Measurements from ENCODE around the gene ATP6V1F.
A peak's percentile ranks its signal among the peaks of the same experiment; 100 is the strongest.

The ATP6V1F gene

GRCh38 chr7:128886391-128887168, 23.9 kb downstream of the ATP6V1F start:
- H3K27me3 ChIP-seq (ENCODE audit: control insufficient read depth, insufficient read depth, low read length) = no peaks in the 10 kb centered on the region
- no peak for DNase-seq (ENCODE audit: low read depth, low spot score)
- no peak overlapping the region for H3K4me3 ChIP-seq (ENCODE audit: low read length)
- no peaks in the 10 kb centered on the region for H3K9me3 ChIP-seq (ENCODE audit: control insufficient read depth, insufficient read depth, low read length)
- H3K4me1 ChIP-seq (ENCODE audit: control insufficient read depth, insufficient read depth, low read length) = peaks cover 8% of the 10 kb centered on the region
- no peak overlapping the region for H3K27ac ChIP-seq (ENCODE audit: low read length)
- H3K36me3 ChIP-seq (ENCODE audit: control insufficient read depth, insufficient read depth, low read length) = no peaks in the 10 kb centered on the region
- WGBS (ENCODE audit: insufficient coverage, insufficient read length) = no CpG with 5 or more reads among the region's 14 CpGs

GRCh38 chr7:128887169-128888038, 24.7 kb downstream of the ATP6V1F start:
- H3K27ac ChIP-seq (ENCODE audit: low read length) = no peak overlapping the region
- WGBS (ENCODE audit: insufficient coverage, insufficient read length) = 100% methylated on average over 1 of the region's 7 CpGs
- no peaks in the 10 kb centered on the region for H3K27me3 ChIP-seq (ENCODE audit: control insufficient read depth, insufficient read depth, low read length)
- no peak overlapping the region for H3K4me3 ChIP-seq (ENCODE audit: low read length)
- H3K9me3 ChIP-seq (ENCODE audit: control insufficient read depth, insufficient read depth, low read length) = no peaks in the 10 kb centered on the region
- H3K4me1 ChIP-seq (ENCODE audit: control insufficient read depth, insufficient read depth, low read length) = peaks cover 10% of the 10 kb centered on the region
- H3K36me3 ChIP-seq (ENCODE audit: control insufficient read depth, insufficient read depth, low read length) = no peaks in the 10 kb centered on the region
- DNase-seq (ENCODE audit: low read depth, low spot score) = no peak

- no CpG with 5 or more reads among the region's 7 CpGs for WGBS (ENCODE audit: insufficient coverage, insufficient read length)
- H3K4me1 ChIP-seq (ENCODE audit: control insufficient read depth, insufficient read depth, low read length) = peaks cover 10% of the 10 kb centered on the region
- no peak overlapping the region for H3K4me3 ChIP-seq (ENCODE audit: low read length)
- no peaks in the 10 kb centered on the region for H3K27me3 ChIP-seq (ENCODE audit: control insufficient read depth, insufficient read depth, low read length)
- no peaks in the 10 kb centered on the region for H3K36me3 ChIP-seq (ENCODE audit: control insufficient read depth, insufficient read depth, low read length)
- H3K9me3 ChIP-seq (ENCODE audit: control insufficient read depth, insufficient read depth, low read length) = no peaks in the 10 kb centered on the region
- no peak overlapping the region for H3K27ac ChIP-seq (ENCODE audit: low read length)
- no peak for DNase-seq (ENCODE audit: low read depth, low spot score)
These were observed 25.5 kb downstream of the ATP6V1F start for GRCh38 chr7:128888039-128888755.

- Histone ChIP-seq H3K9me3 (ENCODE audit: control insufficient read depth, insufficient read depth, low read length) (no peaks in the 10 kb centered on the region), H3K4me3 (ENCODE audit: low read length) (no peak overlapping the region), H3K27me3 (ENCODE audit: control insufficient read depth, insufficient read depth, low read length) (no peaks in the 10 kb centered on the region), H3K36me3 (ENCODE audit: control insufficient read depth, insufficient read depth, low read length) (no peaks in the 10 kb centered on the region), H3K27ac (ENCODE audit: low read length) (no peak overlapping the region), H3K4me1 (ENCODE audit: control insufficient read depth, insufficient read depth, low read length) (peaks cover 10% of the 10 kb centered on the region)
- WGBS (ENCODE audit: insufficient coverage, insufficient read length) = no CpG with 5 or more reads among the region's 11 CpGs
- no peak for DNase-seq (ENCODE audit: low read depth, low spot score)
These were observed 26.1 kb downstream of the ATP6V1F start for GRCh38 chr7:128888756-128889095.

GRCh38 chr7:128889121-128889520, 26.5 kb downstream of the ATP6V1F start:
- H3K4me1 ChIP-seq (ENCODE audit: control insufficient read depth, insufficient read depth, low read length) = peaks cover 10% of the 10 kb centered on the region
- H3K27me3 ChIP-seq (ENCODE audit: control insufficient read depth, insufficient read depth, low read length) = no peaks in the 10 kb centered on the region
- H3K9me3 ChIP-seq (ENCODE audit: control insufficient read depth, insufficient read depth, low read length) = no peaks in the 10 kb centered on the region
- H3K27ac ChIP-seq (ENCODE audit: low read length) = no peak overlapping the region
- no peaks in the 10 kb centered on the region for H3K36me3 ChIP-seq (ENCODE audit: control insufficient read depth, insufficient read depth, low read length)
- H3K4me3 ChIP-seq (ENCODE audit: low read length) = no peak overlapping the region
- DNase-seq (ENCODE audit: low read depth, low spot score) = no peak
- WGBS (ENCODE audit: insufficient coverage, insufficient read length) = no CpG with 5 or more reads among the region's 8 CpGs

GRCh38 chr7:128890306-128891109, 27.9 kb downstream of the ATP6V1F start:
- Histone ChIP-seq H3K27me3 (ENCODE audit: control insufficient read depth, insufficient read depth, low read length) (no peaks in the 10 kb centered on the region), H3K4me3 (ENCODE audit: low read length) (peak overlapping the region; percentile 54; the same call in 1 of the 2 replicates), H3K4me1 (ENCODE audit: control insufficient read depth, insufficient read depth, low read length) (peaks cover 10% of the 10 kb centered on the region), H3K36me3 (ENCODE audit: control insufficient read depth, insufficient read depth, low read length) (no peaks in the 10 kb centered on the region), H3K27ac (ENCODE audit: low read length) (no peak overlapping the region), H3K9me3 (ENCODE audit: control insufficient read depth, insufficient read depth, low read length) (no peaks in the 10 kb centered on the region)
- no CpG with 5 or more reads among the region's 67 CpGs for WGBS (ENCODE audit: insufficient coverage, insufficient read length)
- no peak for DNase-seq (ENCODE audit: low read depth, low spot score)

GRCh38 chr7:128891110-128891941, 28.7 kb downstream of the ATP6V1F start:
- H3K4me1 ChIP-seq (ENCODE audit: control insufficient read depth, insufficient read depth, low read length) = peaks cover 10% of the 10 kb centered on the region
- no peak overlapping the region for H3K27ac ChIP-seq (ENCODE audit: low read length)
- H3K9me3 ChIP-seq (ENCODE audit: control insufficient read depth, insufficient read depth, low read length) = no peaks in the 10 kb centered on the region
- no peaks in the 10 kb centered on the region for H3K27me3 ChIP-seq (ENCODE audit: control insufficient read depth, insufficient read depth, low read length)
- peak overlapping the region; percentile 54; the same call in 1 of the 2 replicates for H3K4me3 ChIP-seq (ENCODE audit: low read length)
- no peak for DNase-seq (ENCODE audit: low read depth, low spot score)
- no CpG with 5 or more reads among the region's 41 CpGs for WGBS (ENCODE audit: insufficient coverage, insufficient read length)
- H3K36me3 ChIP-seq (ENCODE audit: control insufficient read depth, insufficient read depth, low read length) = no peaks in the 10 kb centered on the region

- DNase-seq (ENCODE audit: low read depth, low spot score) = no peak
- no peaks in the 10 kb centered on the region for H3K9me3 ChIP-seq (ENCODE audit: control insufficient read depth, insufficient read depth, low read length)
- H3K27me3 ChIP-seq (ENCODE audit: control insufficient read depth, insufficient read depth, low read length) = no peaks in the 10 kb centered on the region
- H3K36me3 ChIP-seq (ENCODE audit: control insufficient read depth, insufficient read depth, low read length) = no peaks in the 10 kb centered on the region
- peaks cover 10% of the 10 kb centered on the region for H3K4me1 ChIP-seq (ENCODE audit: control insufficient read depth, insufficient read depth, low read length)
- WGBS (ENCODE audit: insufficient coverage, insufficient read length) = no CpG with 5 or more reads among the region's 11 CpGs
- no peak overlapping the region; the same call in 1 of the 2 replicates for H3K4me3 ChIP-seq (ENCODE audit: low read length)
- no peak overlapping the region for H3K27ac ChIP-seq (ENCODE audit: low read length)
These were observed 29.2 kb downstream of the ATP6V1F start for GRCh38 chr7:128891942-128892269.

- Histone ChIP-seq H3K4me1 (ENCODE audit: control insufficient read depth, insufficient read depth, low read length) (peaks cover 10% of the 10 kb centered on the region), H3K27ac (ENCODE audit: low read length) (no peak overlapping the region), H3K27me3 (ENCODE audit: control insufficient read depth, insufficient read depth, low read length) (no peaks in the 10 kb centered on the region), H3K9me3 (ENCODE audit: control insufficient read depth, insufficient read depth, low read length) (no peaks in the 10 kb centered on the region), H3K36me3 (ENCODE audit: control insufficient read depth, insufficient read depth, low read length) (no peaks in the 10 kb centered on the region), H3K4me3 (ENCODE audit: low read length) (no peak overlapping the region)
- DNase-seq (ENCODE audit: low read depth, low spot score) = no peak
- WGBS (ENCODE audit: insufficient coverage, insufficient read length) = no CpG with 5 or more reads among the region's 13 CpGs
These were observed 30.0 kb downstream of the ATP6V1F start for GRCh38 chr7:128892521-128893250.
